Measurements from ENCODE around the gene LRP2BP.
"Not testable (repeated sequence)": the region's sequence is repeated elsewhere in the genome, so short reads cannot be mapped to it uniquely, and the experiment has no call there.

LRP2BP gene

DNA sequence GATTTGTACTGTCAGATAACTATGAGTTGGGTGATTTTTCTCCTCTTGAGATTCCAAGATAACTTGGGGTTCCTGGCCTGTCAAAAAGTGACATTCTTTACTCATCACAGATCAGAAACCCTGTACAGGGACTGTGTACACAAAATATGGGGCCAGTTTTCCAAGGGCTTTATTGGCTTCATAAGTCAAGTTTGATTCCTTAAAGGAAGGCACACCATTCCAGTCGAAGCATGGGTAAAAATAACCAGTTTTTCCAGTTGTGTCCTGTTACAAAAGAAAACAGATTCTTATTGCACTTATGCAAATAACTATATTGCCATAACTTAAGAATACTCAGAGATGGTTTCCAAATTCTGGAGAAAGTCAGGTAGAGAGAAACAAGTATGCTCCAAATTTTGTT is 70.0 kb downstream of the LRP2BP start:
- not testable (repeated sequence) for DNase-seq (ENCODE audit: low spot score)

DNA sequence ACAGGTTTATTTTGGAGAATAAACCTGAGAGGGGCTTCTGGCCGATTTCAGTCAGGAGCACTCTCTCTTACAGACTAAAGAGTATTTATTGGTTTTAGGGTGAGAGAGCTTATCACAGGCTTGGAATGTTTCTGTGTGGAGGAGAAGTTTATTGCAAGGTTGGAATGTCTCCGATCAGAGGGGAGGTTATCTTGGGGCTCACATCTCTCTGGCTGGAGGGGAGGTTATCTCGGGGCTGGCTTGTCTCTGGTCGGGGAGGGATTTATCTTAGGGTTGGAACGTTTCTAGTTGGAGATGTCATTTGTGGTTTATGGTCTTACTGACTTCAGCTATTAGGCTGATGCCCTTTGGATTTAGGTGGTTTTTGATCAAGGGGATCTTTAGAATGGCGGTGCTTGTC is 71.4 kb downstream of the LRP2BP start:
- DNase-seq (ENCODE audit: low spot score), result not testable (repeated sequence)

- DNase-seq (ENCODE audit: low spot score), result no peak
Observed at GRCh38 chr4:185323606-185324005, 72.1 kb downstream of the LRP2BP start.

DNA sequence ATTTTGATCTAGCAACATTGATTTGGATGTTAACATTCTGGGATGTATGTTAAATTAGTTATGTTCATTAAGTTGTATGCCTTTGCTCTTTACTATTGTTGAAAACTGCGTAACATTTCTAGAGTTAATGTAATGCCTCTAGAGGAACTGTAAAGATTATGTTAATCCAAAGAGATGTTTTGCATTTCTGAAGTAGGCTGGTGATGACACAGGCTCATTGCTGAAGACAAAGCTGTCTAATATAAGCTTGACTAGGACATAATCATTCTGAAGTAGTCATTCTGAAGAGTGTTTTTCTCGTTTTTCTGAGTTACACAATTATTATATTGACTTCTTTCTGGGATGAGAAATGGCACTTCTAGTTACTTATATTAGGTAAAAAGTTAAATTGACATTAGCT is 72.9 kb downstream of the LRP2BP start:
- no peak for DNase-seq (ENCODE audit: low spot score)

DNA sequence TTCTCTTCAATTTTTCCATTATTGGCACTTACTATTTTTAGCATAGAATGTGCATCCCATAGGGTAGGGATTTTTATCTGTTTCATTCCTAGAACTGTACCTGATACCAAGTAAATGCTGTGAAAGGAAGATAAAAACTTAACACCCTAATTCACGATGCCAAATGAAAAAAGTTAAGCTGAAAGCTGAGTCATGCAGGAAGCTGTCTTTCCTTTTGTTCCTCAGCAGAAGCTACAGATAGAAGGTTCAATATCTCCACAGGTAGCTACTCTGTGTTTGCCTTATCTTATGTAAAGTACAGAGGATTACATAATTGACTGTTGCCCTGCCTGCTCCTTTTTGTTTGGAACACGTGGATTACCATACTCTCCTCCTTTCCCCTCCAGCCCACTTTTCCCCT is 77.0 kb downstream of the LRP2BP start:
- DNase-seq (ENCODE audit: low spot score), result peak; percentile 21

DNA sequence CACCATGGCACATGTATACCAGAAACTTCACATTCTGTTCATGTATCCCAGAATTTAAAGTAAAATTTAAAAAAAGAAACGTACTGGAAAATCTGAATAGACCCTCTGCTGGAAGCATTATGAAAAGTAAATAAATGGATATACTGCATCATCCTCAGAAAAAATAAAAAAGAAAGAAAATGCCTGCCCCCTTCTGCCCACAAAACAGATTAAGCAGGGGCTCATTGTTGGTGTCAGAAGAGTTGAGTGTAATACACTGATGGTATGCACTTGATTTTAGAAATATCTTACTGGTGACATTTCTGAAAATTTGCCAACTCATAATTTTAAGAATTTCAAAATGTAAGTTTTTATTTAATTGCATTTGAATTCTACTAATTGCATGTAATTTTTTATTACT is 77.8 kb downstream of the LRP2BP start:
- DNase-seq (ENCODE audit: low spot score), result no peak

DNA sequence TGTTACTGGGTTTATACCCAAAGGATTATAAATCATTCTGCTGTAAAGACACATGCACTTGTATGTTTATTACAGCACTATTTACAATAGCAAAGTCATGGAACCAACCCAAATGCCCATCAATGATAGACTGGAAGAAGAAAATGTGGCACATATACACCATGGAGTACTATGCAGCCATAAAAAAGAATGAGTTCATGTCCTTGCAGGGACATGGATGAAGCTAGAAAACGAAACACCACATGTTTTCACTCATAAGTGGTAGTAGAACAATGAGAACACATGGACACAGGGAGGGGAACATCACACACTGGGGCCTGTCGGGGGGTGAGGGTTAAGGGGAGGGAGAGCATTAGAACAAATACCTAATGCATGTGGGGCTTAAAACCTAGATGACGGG is 78.3 kb downstream of the LRP2BP start:
- DNase-seq (ENCODE audit: low spot score), result not testable (repeated sequence)

Data from CD4-positive, alpha-beta T cell treated with Interleukin-15 for 4 hours (primary cell).